T-helper 1 cell treated with Interleukin-12 subunit alpha and Interleukin-12 subunit beta and Interleukin-4 antibody, amounts not matched to agents 30 ng/mL and 1 ng/mL, for 36 hours (primary cell): ENCODE data around the gene GABRG2. TPM values are rescaled to one million over a fixed set of nuclear protein-coding genes. Genes with fewer than 3 reads are reported as not detected.
"Not testable (repeated sequence)": the region's sequence is repeated elsewhere in the genome, so short reads cannot be mapped to it uniquely, and the experiment has no call there.

Experiments
- intact Hi-C: fragments of 100-400 bp; cut with micrococcal nuclease; formaldehyde crosslinking; loops from one replicate; pipeline ENCODE4 v1.15.1; 2024
- total RNA-seq: library from RNA; stranded (reverse); gene quantifications from 2 replicates; pipeline ENCODE4 v1.2.3, GENCODE V29; 2022

The GABRG2 gene
- total RNA-seq, result not detected in 2 replicates

GRCh38 chr5:162067655-162068411 lies at the start of gene GABRG2:
Gene GABRG2, plus strand, starts transcription at chr5:162067773. Its CDS starts 227 bp downstream, at chr5:162068000.
- intact Hi-C loops, result no loop called here

DNA sequence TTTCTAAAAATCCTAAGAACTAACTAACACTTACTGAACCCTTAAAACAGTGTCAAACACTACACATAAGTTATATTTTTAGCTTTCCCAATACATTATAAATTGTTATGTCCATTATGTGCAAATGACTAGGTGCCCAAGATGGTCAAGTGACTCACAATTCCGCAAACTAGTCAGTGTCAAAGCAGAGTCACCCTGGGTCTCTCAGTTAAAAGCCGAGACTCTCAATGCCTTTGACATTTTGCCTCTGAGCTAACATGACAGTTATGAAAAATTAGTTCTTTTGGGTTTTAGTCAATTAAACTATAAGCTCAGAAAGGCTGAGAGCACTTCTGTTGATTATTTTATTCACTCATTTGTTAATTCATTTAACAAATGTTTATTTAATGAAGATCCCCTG lies 42.3 kb upstream of the GABRG2 start:
- intact Hi-C loops, result no loop called here

DNA sequence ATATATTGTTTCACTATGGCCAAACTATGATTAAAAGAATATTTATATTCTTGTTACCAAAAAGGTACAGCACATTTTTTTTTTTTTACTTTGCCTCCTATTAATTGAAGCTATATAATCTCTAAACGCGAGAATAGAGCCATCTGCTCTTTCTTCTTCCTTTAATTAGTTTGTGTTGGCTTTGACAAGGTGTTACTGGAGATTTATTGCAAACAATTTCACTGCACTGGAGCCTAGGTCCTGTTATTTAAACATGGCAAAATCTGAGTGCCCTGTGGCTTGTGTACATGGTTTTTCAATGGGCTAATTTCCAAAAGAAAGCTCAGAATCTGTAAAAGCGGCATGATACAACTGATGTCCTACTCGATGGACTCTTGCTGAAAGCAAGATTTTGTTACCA lies 40.8 kb upstream of the GABRG2 start:
- intact Hi-C loops, result no loop called here

DNA sequence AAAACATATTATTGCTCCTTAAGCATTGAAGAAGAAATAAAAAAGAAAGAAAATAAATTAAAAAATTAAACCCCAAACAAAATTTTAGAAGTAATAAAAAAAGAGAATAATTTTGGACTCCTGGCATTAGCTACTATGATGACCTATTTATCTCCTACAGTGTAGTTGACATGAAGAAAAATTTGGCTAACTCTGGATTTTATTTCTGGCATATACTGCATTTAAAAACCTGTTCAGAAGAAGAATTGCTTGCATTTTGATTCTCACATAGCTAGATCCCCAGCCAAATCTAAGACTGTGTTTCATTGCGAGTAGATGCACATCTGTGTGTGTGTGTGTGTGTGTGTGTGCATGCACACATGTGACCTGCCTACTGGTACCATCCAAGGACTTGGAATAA lies 30.1 kb upstream of the GABRG2 start:
- intact Hi-C loops, result no loop called here

- intact Hi-C loops, result no loop called here
These were observed 20.3 kb upstream of the GABRG2 start for GRCh38 chr5:162047279-162047678.

- intact Hi-C loops, result no loop called here
These were observed 14.9 kb upstream of the GABRG2 start for GRCh38 chr5:162052676-162053075.

- intact Hi-C loops, result not testable (repeated sequence)
These were observed 12.5 kb upstream of the GABRG2 start for GRCh38 chr5:162055095-162055494.

GRCh38 chr5:162067162-162067561 lies 411 bp upstream of the GABRG2 start:
- intact Hi-C loops, result no loop called here

DNA sequence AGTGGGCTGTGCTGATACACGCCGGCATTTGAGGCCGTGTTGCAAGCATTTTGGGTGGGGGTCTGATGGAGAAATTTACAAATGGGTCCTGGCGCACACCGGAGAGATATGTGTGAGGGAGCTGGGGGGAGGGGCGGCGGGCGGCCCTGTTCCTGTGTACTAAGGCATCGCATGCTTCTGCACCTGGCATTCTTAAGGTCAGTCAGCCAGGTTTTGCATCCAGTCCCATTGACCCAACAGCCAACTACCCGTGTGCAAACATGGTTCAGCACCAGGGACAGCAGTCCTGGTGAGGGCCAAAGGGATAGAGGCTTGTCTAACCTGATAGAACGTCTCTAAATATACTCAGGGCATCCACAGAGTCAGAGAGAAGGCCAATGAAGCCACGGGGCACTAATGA lies 839 bp downstream of the GABRG2 start:
- intact Hi-C loops, result no loop called here

GRCh38 chr5:162068936-162069335 lies 1.4 kb downstream of the GABRG2 start:
- intact Hi-C loops, result no loop called here

- intact Hi-C loops, result no loop called here
These were observed 11.2 kb downstream of the GABRG2 start for GRCh38 chr5:162078805-162079204.

- intact Hi-C loops, result no loop called here
These were observed 23.8 kb downstream of the GABRG2 start for GRCh38 chr5:162091336-162091735.

GRCh38 chr5:162096448-162096847 lies 28.9 kb downstream of the GABRG2 start:
- intact Hi-C loops, result no loop called here

- intact Hi-C loops, result no loop called here
These were observed 40.0 kb downstream of the GABRG2 start for GRCh38 chr5:162107591-162107990.

DNA sequence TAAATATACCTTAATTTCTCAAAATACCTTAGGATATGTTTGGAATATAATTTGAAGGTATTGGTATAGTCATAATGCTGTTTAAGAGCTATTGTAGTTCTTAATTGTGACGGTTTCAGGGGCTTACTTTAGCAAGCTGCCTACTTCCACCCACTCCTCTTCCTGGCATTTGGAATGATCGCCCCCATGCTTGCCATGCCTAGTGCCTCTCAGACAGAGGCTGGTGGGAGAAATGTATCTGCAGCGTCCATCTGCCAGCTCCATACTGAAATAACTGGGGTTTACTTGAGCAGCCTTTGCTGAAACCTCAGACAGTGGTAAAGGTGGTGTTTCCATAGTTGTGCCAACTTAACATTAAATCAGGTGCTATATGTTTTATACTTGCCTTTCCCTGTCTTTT lies 52.2 kb downstream of the GABRG2 start:
- intact Hi-C loops, result no loop called here

DNA sequence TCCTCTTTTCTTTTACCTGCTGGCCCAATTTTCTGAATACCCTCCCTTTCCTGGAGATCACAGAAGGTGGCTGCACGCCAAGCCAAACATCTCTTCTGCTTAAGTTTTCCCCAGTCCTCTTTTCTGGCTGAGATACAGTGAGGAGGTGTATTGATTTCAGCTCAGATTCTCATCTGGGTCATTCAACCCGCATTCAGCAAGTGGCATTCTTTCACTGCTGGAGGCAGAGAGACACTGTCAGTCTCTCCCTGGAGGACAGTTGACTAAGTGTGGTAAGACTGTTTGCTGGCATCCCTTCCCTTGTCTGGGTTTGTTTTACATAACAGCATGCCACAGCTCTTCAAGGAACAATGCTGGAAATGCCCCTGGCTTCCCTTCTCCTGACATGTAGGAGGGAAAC lies 60.5 kb downstream of the GABRG2 start:
- intact Hi-C loops, result no loop called here

- intact Hi-C loops, result no loop called here
These were observed 64.8 kb downstream of the GABRG2 start for GRCh38 chr5:162132348-162132747.

DNA sequence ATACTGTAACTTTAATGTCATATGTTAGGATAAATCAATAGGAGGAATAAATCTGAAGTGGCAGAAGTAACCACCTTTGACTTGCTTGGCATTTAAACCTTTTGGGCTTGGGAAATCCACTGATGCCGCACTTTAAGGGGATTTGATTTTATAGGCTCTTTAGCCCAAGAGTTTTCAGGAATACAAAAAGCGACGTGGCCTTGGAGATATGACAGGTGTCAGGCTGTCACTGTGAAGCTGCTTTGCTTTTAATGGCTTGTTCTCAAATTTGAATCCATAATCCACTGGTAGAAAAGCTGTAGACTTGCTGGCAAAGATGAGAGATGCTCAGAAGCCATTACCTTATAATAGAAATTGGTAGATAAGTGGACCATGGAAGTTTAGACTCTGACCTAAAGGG lies 71.6 kb downstream of the GABRG2 start:
- intact Hi-C loops, result no loop called here

GRCh38 chr5:162154242-162154641 lies 86.7 kb downstream of the GABRG2 start:
- intact Hi-C loops, result no loop called here

- intact Hi-C loops, result no loop called here
These were observed 92.8 kb downstream of the GABRG2 start for GRCh38 chr5:162160401-162160800.

DNA sequence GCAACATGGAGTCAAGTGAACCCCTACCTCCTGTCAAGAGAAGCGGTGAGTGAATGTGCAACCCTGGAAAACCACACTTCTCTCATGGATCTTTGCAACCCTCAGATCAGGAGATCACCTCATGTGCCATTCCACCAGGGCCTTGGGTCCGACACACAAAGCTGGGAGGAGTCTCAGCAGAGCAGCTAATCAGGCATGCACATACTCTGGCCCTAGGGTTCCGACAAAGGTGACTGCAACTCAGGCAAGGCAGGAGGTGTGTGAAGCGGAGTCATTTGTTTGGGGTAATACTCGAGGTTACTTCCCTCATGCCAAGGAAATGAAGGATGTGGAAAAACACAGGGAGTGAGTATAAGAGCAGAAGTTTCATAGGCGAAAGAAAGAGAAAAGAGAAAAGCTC lies 96.1 kb downstream of the GABRG2 start:
- intact Hi-C loops, result no loop called here

GRCh38 chr5:162174358-162174974 lies 106.9 kb downstream of the GABRG2 start:
- intact Hi-C loops, result no loop called here

DNA sequence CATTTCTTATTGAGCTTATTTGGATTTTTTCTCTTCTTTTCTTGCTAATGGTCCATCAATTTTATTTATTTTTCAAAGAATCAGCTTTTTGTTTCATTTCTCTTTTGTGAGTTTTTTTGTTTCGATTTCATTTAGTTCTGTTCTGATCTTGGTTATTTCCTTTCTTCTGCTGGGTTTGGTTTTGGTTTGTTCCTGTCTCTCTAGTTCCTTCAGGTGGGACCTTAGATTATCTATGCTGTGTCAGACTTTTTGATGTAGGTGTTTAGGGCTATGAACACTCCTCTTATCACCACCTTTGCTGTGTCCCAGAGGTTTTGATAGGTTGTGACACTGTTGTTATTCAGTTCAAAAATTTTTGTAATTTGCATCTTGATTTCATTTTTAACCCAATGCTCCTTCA lies 119.8 kb downstream of the GABRG2 start:
- intact Hi-C loops, result no loop called here
